OCI-LY3 (cell line): ENCODE results near the gene NUDT9.

Source experiments
- H2AFZ ChIP-seq: fragments of 200-600, 300-600 bp; shearing (Covaris generic); 2 replicates; pipeline ENCODE4 v1.6.0; 2014; ENCODE audit warnings: antibody characterized with exemption, low read depth, low read length
- H3K27ac ChIP-seq: fragments of 200-600, 300-600 bp; sonication (generic); 2 replicates; pipeline ENCODE4 v1.5.1; 2014; ENCODE audit warnings: mild to moderate bottlenecking, low read length, moderate library complexity, mixed read lengths
- H3K27me3 ChIP-seq: fragments of 200-600, 300-600 bp; sonication (generic); 2 replicates; pipeline ENCODE4 v1.6.1; 2014; ENCODE audit warnings: low read depth, low read length, mixed read lengths
- H3K36me3 ChIP-seq: fragments of 200-600, 300-600 bp; sonication (generic); replicated peaks from 2 replicates; pipeline ENCODE3; 2014; ENCODE audit warnings: low read depth, low read length, mixed read lengths
- H3K4me1 ChIP-seq: fragments of 300-600, 200-600 bp; sonication (generic); 2 replicates; pipeline ENCODE4 v1.6.1; 2014; ENCODE audit warnings: low read length, mixed read lengths
- H3K4me2 ChIP-seq: fragments of 200-600, 300-600 bp; sonication (generic); 2 replicates; pipeline ENCODE4 v1.6.1; 2014; ENCODE audit warnings: low read length, mixed read lengths
- H3K4me3 ChIP-seq: fragments of 300-600, 200-600 bp; sonication (generic); 2 replicates; pipeline ENCODE4 v1.5.1; 2014; ENCODE audit warnings: antibody characterized with exemption, mild to moderate bottlenecking, low read length, moderate library complexity
- H3K79me2 ChIP-seq: fragments of 300-600, 200-600 bp; shearing (Covaris generic); 2 replicates; pipeline ENCODE4 v1.6.1; 2014; ENCODE audit warnings: mild to moderate bottlenecking, low read length, mixed read lengths
- H3K9ac ChIP-seq: fragments of 300-600, 200-600 bp; shearing (Covaris generic); 2 replicates; pipeline ENCODE4 v1.6.0; 2014; ENCODE audit warnings: mild to moderate bottlenecking, low read length, moderate library complexity
- H3K9me3 ChIP-seq: fragments of 200-600, 300-600 bp; shearing (Covaris generic); 2 replicates; pipeline ENCODE4 v1.6.1; 2014; ENCODE audit warnings: low read length, mixed read lengths; ENCODE audit not compliant: insufficient read depth
- H4K20me1 ChIP-seq: fragments of 200-600, 300-600 bp; sonication (generic); 2 replicates; pipeline ENCODE4 v1.6.1; 2016; ENCODE audit warnings: low read length, mixed read lengths; ENCODE audit not compliant: insufficient read depth
- CTCF ChIP-seq: fragments of 200-600, 300-600 bp; sonication (generic); IDR thresholded peaks from 2 replicates; pipeline ENCODE4 v1.5.1; 2014; ENCODE audit warnings: antibody characterized with exemption, low read length, low read depth
- EZH2phosphoT487 ChIP-seq: fragments of 200-600 bp; shearing (Covaris generic); IDR thresholded peaks from 2 replicates; pipeline ENCODE4 v1.6.1; 2018; ENCODE audit warnings: antibody characterized with exemption, mixed run types, low read depth

NUDT9 gene

DNA sequence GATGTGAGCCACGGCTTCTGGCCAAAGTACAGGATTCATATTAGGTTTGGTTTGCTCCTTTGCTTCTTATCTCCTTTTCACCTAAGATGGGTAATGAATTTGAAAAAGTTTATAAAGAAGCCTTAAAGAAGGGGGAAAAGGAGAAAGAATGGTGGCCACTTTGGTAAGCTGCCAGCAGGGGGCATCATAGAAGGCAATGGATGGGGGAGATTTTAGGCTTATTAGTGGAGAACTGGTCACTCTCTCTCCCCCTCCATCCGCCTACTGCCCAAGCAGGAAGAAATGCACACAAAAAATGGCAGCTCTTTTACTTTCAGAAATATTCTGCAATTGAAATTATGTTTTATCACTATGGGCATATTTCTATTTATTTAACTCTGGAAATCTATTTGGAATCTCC, 74.8 kb downstream of the NUDT9 start:
- H3K4me2 ChIP-seq, result no peak overlapping the region
- TF ChIP-seq EZH2phosphoT487, result no peak
- peak; percentile 55 for TF ChIP-seq CTCF
- no peaks in the 10 kb centered on the region for H3K27me3 ChIP-seq
- H3K79me2 ChIP-seq, result no peaks in the 10 kb centered on the region
- no peak overlapping the region for H3K27ac ChIP-seq
- no peaks in the 10 kb centered on the region for H4K20me1 ChIP-seq
- H3K9ac ChIP-seq, result no peak overlapping the region
- H2AFZ ChIP-seq, result no peak overlapping the region
- no peaks in the 10 kb centered on the region for H3K36me3 ChIP-seq
- H3K9me3 ChIP-seq, result no peaks in the 10 kb centered on the region
- no peak overlapping the region for H3K4me3 ChIP-seq
- H3K4me1 ChIP-seq, result peaks cover 24% of the 10 kb centered on the region

- no peak overlapping the region for H3K27ac ChIP-seq
- H3K4me1 ChIP-seq, result peaks cover 24% of the 10 kb centered on the region
- no peak overlapping the region for H3K9ac ChIP-seq
- H3K79me2 ChIP-seq, result no peaks in the 10 kb centered on the region
- no peak overlapping the region for H2AFZ ChIP-seq
- H3K9me3 ChIP-seq, result no peaks in the 10 kb centered on the region
- TF ChIP-seq CTCF (no peak), EZH2phosphoT487 (no peak)
- no peak overlapping the region for H3K4me3 ChIP-seq
- H3K4me2 ChIP-seq, result no peak overlapping the region
- no peaks in the 10 kb centered on the region for H3K27me3 ChIP-seq
- H3K36me3 ChIP-seq, result no peaks in the 10 kb centered on the region
- no peaks in the 10 kb centered on the region for H4K20me1 ChIP-seq
Observed at GRCh38 chr4:87497578-87497977, 75.2 kb downstream of the NUDT9 start.

DNA sequence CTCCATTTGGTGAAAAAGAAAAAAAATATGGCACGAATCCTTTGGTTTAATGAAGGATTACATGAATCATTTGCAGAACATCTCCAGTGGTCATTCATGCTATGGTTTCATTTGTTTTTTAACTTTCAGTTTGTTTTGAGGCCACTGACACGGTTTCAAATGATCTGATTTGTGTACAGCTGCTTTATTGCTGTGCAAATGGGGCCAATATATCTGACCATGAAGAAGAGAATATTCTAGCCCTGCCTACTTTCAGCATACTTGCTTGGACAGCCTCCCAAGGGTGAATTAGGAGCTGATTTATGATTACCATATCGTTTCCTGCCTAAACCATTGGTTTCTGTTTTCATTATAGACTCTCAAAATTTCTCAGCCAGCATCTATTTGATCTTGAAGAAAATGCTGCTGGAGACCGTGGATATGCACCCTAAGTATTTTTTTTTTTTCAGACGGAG, 76.1 kb downstream of the NUDT9 start:
- peaks cover 24% of the 10 kb centered on the region for H3K4me1 ChIP-seq
- no peaks in the 10 kb centered on the region for H4K20me1 ChIP-seq
- peak overlapping the region; percentile 42 for H3K4me2 ChIP-seq
- no peaks in the 10 kb centered on the region for H3K36me3 ChIP-seq
- H3K27ac ChIP-seq, result no peak overlapping the region
- 0 out of 2 replicates have a peak, but pooled peaks cover 4% of the 10 kb centered on the region for H3K27me3 ChIP-seq
- no peak overlapping the region for H3K4me3 ChIP-seq
- TF ChIP-seq EZH2phosphoT487 (no peak), CTCF (no peak)
- no peaks in the 10 kb centered on the region for H3K9me3 ChIP-seq
- no peak overlapping the region for H3K9ac ChIP-seq
- H2AFZ ChIP-seq, result no peak overlapping the region
- no peaks in the 10 kb centered on the region for H3K79me2 ChIP-seq

GRCh38 chr4:87499403-87500091, 77.2 kb downstream of the NUDT9 start:
- Histone ChIP-seq H2AFZ (0 out of 2 replicates have a peak overlapping the region, but pooled peaks have one; percentile 2), H3K4me1 (peaks cover 24% of the 10 kb centered on the region), H3K4me2 (peak overlapping the region; percentile 70)

More at GRCh38 chr4:87499403-87500091, 77.2 kb downstream of the NUDT9 start:
- H3K9me3 ChIP-seq, result no peaks in the 10 kb centered on the region
- no peaks in the 10 kb centered on the region for H4K20me1 ChIP-seq
- H3K27ac ChIP-seq, result peak overlapping the region; percentile 41
- H3K36me3 ChIP-seq, result no peaks in the 10 kb centered on the region
- 0 out of 2 replicates have a peak, but pooled peaks cover 4% of the 10 kb centered on the region for H3K27me3 ChIP-seq
- peak overlapping the region; percentile 69 for H3K4me3 ChIP-seq
- H3K79me2 ChIP-seq, result no peaks in the 10 kb centered on the region
- TF ChIP-seq CTCF (no peak), EZH2phosphoT487 (no peak)
- H3K9ac ChIP-seq, result peak overlapping the region; percentile 38
